ENCODE measurements around the gene TRMT13.

DNA sequence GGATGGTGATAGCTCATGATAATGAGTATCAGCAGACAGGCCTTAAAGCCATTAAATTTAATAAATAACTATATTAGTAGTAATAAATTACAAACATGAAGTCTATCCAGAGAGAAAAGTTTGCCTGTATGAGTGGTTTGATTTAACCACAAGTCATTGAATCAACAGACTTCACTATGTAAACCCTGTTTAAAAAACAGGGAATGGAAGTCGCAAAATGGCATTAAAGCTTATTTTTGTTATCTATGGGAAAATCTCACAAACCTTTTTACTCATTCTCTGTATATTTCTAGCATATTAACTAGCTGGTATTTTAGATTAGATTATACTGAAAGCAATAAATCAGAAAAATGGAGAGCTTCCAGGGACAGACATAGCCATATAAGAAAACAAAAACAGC, 45.6 kb upstream of the TRMT13 start:
- TF ChIP-seq, protein P1, sequence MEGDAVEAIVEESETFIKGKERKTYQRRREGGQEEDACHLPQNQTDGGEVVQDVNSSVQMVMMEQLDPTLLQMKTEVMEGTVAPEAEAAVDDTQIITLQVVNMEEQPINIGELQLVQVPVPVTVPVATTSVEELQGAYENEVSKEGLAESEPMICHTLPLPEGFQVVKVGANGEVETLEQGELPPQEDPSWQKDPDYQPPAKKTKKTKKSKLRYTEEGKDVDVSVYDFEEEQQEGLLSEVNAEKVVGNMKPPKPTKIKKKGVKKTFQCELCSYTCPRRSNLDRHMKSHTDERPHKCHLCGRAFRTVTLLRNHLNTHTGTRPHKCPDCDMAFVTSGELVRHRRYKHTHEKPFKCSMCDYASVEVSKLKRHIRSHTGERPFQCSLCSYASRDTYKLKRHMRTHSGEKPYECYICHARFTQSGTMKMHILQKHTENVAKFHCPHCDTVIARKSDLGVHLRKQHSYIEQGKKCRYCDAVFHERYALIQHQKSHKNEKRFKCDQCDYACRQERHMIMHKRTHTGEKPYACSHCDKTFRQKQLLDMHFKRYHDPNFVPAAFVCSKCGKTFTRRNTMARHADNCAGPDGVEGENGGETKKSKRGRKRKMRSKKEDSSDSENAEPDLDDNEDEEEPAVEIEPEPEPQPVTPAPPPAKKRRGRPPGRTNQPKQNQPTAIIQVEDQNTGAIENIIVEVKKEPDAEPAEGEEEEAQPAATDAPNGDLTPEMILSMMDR (IDR thresholded peaks at IDR 0.05), result no peak
- TF ChIP-seq ZFX (IDR thresholded peaks at IDR 0.05; ENCODE audit: borderline replicate concordance), result no peak
